Middle frontal gyrus (tissue), 1 donor: ENCODE data around the gene SYNGR3.
"Not testable (repeated sequence)": the region's sequence is repeated elsewhere in the genome, so short reads cannot be mapped to it uniquely, and the experiment has no call there.

Experiments used
- DNase-seq: peaks from one replicate; pipeline ENCODE4 v3.0.0-alpha.2; 2015; ENCODE audit warnings: low spot score; ENCODE audit errors: extremely low spot score

The SYNGR3 gene

GRCh38 chr16:1959269-1960039 is 30.3 kb upstream of the SYNGR3 start, which contains the start of gene NDUFB10:
NDUFB10 (plus strand) TSS chr16:1959538; CDS start chr16:1959625, 87 bp downstream.
- DNase-seq, result peak; percentile 87

DNA sequence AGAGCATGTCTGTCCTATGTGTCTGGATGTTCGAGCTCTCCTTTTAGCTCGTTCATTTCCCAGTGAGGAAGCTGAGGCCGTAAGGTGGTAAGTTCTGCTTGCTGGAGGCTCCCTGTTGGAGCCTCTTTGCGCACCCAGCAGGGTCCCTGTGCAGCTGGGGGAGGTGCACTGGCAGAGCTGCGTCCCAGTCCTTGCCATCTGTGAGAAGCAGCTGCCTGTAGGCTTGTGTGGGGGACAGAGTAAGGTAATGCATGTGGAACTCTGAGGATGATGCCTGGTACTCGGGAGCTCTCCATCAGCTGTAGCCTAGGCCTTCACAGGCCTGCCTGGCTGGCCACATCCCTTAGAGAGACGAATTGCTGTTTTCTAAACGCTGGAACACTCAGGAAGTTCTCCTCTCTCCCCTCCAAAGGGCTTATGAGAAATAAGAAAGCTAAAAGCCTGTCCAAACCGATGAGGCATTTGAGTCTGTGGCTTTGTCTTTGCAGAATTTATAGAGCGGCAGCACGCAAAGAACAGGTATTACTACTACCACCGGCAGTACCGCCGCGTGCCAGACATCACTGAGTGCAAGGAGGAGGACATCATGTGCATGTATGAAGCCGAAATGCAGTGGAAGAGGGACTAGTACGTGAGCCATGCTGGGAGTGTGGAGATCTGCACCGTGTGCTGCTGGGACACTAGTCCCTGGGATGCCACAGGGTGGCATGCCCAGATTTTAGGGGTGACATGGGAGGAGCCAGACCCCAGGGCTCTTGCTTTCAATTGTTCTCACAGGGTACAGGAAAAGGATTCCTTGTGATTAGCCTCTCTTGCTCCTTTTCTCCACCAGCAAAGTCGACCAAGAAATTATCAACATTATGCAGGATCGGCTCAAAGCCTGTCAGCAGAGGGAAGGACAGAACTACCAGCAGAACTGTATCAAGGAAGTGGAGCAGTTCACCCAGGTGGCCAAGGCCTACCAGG is 28.8 kb upstream of the SYNGR3 start:
- no peak for DNase-seq

DNA sequence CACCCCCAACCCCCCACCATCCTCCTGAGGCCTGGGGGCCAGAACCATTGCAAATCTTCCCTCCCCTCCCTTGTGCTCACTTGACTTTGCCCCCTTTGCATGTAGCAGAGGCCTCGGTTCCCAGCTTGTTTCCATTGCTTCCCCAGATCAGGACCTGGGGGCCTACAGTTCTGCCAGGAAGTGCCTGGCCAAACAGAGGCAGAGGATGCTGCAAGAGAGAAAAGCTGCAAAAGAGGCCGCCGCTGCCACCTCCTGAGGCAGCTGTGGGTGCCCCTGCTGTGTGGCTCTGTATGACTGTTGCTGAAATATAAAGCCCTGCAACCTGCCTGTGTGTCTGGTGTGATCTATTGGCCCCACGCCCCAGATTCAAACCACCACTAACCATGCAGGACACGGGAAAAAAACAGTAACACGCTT is 28.1 kb upstream of the SYNGR3 start:
- DNase-seq, result no peak

GRCh38 chr16:1962161-1963153 is 27.3 kb upstream of the SYNGR3 start:
- not testable (repeated sequence) for DNase-seq

GRCh38 chr16:1963806-1964505 is 25.8 kb upstream of the SYNGR3 start:
- no peak for DNase-seq

- peak; percentile 96 for DNase-seq
Measured at GRCh38 chr16:1964506-1965395, 25.0 kb upstream of the SYNGR3 start, which contains the start of gene RPS2. RPS2 (minus strand) TSS chr16:1964826; CDS start chr16:1964625, 201 bp downstream.

- DNase-seq, result no peak
Measured at GRCh38 chr16:1965396-1966001, 24.3 kb upstream of the SYNGR3 start.

GRCh38 chr16:1966460-1966859 is 23.3 kb upstream of the SYNGR3 start, which contains the start of gene RNF151:
RNF151 (plus strand) TSS chr16:1966856; CDS start chr16:1966882, 26 bp downstream.
- DNase-seq, result no peak

GRCh38 chr16:1968146-1968953 is 21.4 kb upstream of the SYNGR3 start:
- no peak for DNase-seq

DNA sequence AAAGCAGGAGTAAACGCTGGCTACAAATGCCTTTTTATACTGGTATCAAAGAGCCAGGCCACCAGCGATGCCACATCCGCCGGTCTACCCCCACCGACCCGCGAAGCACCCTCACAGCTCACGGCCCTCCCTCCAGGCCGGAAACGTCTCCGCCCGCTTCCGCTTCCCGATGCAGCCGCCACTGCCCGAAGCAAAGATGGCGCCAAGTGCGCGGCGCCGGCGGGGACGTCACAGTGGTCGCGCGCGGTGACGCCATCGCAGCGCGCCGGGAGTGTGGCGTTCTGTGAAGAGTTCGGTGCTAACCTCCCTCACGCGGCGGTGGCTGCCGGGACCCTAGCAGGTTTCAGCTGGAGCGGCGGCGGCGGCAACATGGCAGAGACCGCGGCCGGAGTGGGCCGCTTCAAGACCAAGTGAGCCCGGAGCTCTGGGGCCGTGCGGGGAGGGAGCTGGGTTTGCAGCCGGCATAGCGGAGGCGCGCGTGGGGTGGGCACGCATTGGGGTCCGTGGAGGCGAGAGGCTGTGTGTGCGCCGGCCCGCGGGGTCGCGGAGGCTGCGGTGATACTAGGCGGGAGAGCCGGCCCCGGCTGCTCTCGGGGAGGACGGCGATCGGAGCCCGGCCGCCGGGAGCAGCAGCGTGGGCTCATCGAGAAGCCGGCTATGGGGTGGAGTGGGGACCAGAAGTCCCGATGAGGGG is 17.8 kb upstream of the SYNGR3 start, which contains the start of gene TBL3:
TSS of gene TBL3 (plus strand) at position 258 of the 694 bp plus-strand sequence. CDS start at position 370, 112 bp downstream.
- DNase-seq, result peak; percentile 88

DNA sequence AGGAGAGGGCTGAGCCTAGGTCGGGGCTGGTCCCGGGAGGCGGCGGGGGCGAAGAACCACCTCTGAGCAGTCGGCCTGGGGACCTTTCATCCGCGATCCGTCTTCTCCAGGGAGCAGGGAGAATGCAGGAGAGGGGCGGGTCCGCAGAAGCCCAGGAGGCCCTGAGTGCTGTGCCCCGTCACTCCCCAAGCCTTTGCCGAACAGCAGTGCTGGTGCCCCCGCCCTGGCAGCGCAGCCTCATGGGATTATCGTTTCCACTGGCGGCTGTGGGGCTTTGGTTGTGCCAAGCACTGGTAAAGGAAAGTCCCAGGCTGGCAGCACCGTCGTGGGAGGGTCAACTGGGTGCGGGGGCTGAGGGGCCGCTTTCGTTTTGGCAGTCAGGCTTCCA is 17.3 kb upstream of the SYNGR3 start:
- DNase-seq, result no peak

GRCh38 chr16:1973461-1974156 is 16.2 kb upstream of the SYNGR3 start:
- DNase-seq, result no peak

- DNase-seq, result no peak
Measured at GRCh38 chr16:1974157-1975070, 15.4 kb upstream of the SYNGR3 start.

- no peak for DNase-seq
Measured at GRCh38 chr16:1975432-1976215, 14.1 kb upstream of the SYNGR3 start.

DNA sequence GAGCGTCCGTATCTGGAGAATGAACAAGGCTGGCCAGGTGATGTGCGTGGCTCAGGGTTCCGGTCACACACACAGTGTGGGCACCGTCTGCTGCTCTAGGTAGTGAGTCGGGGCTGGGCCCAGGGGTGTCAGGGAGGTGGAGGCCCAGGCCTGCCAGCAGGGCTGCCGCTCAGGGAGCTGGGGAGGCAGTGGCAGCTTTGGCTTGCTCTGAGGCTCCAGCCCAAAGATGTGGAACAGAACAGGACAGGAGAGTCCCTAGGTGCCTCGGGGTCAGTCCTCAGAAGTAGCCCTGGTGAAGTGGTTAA is 13.6 kb upstream of the SYNGR3 start:
- DNase-seq, result no peak
